Sciatic nerve (tissue), 2 donors: ENCODE measurements around the gene P2RX3. TPM values are rescaled to one million over a fixed set of nuclear protein-coding genes. Genes with fewer than 3 reads are reported as not detected.
"Not testable (repeated sequence)": the region's sequence is repeated elsewhere in the genome, so short reads cannot be mapped to it uniquely, and the experiment has no call there.

ENCODE experiments used
- ATAC-seq: fragments of 200-7000 bp; cut with Tn5 transposase; one replicate; pipeline ENCODE4 v1.9.1; 2020; ENCODE audit warnings: mild to moderate bottlenecking, moderate library complexity
- DNase-seq: peaks from one replicate; pipeline ENCODE4 v3.0.0-alpha.2; 2020; ENCODE audit warnings: low spot score
- intact Hi-C: fragments of 100-400 bp; cut with DNase I; formaldehyde crosslinking; loops from one replicate; pipeline ENCODE4 v1.14.2; 2022
- total RNA-seq: library from RNA; stranded (reverse); fragmentation: NEBNext Ultra II Directional; extraction: Animal tissue kit (Norgen Biotek cat#: 25700); gene quantifications from one replicate; pipeline ENCODE4 v1.2.1, GENCODE V29; 2021
- donor health status: DM: no; HTN: no; CAD: no.
- donor health status: DM: no; HTN: no; CAD: no.

Gene P2RX3
- total RNA-seq, 1 donor from 2014 or later, result not detected

DNA sequence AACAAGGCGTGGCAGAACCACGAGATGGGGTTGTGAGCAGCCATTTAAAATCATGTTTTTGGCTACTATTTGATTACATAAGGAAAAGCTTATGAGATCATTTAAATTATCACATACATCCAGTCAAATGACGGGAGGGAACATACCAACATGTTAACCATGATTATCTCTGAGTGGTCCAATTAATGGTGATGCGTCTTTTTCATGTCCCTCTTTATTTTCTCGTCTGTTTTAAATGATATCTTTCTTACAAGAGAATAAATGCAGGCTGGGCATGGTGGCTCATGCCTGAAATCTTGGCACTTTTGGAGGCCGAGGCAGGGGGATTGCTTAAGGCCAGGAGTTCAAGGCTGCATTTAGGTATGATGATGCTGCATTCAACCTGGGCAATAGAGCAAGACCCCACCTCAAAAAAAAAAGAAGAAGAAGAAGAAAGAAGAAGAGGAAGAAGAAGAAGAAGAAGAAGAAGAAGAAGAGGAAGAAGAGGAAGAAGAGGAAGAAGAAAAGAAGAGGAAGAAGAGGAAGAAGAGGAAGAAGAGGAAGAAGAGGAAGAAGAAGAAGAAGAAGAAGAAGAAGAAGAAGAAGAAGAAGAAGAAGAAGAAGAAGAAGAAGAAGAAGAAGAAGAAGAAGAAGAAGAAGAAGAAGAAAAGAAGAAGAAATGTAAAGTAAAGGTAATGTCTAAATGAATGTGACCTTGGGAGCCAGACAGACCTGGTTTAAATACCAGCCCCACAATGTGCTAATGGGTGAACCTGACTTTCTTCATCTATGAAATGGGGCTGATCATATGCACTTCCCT, 65.0 kb downstream of the P2RX3 start:
- ATAC-seq, intact Hi-C loops, DNase-seq: not testable (repeated sequence)

DNA sequence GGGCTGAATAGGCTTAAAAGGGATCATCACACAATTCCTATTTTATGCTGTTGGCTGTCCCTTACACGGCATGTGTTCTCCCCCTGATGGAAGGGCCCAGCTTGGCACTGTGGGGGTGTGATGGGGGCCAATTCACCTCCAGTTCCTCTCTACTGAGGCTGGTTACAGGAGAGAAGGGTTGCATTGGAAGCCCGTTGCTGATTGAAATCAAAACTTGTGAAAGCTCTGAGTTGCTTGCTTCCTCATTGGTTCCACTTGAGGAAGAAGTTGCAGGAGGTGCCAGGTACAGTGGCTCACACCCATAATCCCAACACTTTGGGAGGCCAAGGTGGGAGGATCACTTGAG, 65.6 kb downstream of the P2RX3 start:
- intact Hi-C loops, result no loop called here
- DNase-seq, result no peak
- ATAC-seq, result no peak

DNA sequence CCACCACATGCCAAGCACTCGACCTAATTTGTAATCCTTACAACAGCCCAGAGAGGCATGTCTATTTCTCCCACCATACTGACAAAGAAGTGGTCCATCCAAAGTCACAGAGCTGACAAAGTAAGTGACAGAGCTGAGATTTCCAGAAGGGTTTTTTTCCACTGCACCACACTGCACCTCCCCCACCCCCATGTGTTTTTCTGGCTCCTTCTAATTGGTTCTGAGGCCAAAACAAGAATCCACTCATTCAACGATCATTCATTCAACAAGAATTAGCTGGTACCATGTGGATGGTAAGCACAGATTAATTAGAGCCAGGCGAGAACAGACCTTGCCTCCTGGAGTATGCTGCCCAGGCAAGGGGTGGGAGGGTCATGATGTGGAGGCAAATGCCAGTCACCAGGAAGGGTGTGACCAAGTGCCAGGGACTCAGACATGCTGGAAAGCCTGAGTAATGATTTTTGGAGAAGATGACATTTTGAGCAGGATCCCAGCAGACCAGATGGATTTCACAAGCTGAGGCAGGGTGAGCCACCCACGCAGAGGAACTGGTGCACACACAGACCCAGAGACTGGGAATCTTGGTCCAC, 67.2 kb downstream of the P2RX3 start:
- intact Hi-C loops, result no loop called here
- DNase-seq (no peak), ATAC-seq (no peak)

DNA sequence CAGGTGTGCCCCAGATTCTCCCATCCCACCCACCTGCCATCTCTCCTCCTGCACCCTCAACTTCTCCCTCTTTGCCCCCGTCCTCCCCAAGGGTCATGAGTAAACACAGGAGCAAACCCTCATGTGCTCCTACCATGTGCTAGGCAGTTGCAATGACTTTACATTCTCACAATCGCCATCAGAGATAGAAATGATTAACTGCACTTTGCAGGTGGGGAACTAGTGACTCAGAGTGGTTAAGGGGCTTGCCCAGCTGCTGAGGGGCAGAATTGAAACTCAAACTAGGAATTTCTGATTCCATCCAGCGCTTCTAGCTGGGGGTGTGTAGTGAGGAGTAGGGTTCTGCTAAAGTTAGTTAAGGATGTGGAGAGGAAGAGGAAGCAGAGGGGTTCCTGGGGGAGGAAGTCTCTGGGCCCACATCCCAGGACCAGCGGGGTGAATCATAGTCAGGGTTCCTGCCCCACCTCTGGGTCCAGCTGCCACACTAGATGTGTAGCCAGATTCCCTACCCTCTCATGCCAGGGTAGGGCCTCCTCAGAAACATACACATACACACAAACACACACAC, 68.3 kb downstream of the P2RX3 start:
- DNase-seq (no peak), ATAC-seq (peak; percentile 46)
- intact Hi-C loops, result no loop called here

DNA sequence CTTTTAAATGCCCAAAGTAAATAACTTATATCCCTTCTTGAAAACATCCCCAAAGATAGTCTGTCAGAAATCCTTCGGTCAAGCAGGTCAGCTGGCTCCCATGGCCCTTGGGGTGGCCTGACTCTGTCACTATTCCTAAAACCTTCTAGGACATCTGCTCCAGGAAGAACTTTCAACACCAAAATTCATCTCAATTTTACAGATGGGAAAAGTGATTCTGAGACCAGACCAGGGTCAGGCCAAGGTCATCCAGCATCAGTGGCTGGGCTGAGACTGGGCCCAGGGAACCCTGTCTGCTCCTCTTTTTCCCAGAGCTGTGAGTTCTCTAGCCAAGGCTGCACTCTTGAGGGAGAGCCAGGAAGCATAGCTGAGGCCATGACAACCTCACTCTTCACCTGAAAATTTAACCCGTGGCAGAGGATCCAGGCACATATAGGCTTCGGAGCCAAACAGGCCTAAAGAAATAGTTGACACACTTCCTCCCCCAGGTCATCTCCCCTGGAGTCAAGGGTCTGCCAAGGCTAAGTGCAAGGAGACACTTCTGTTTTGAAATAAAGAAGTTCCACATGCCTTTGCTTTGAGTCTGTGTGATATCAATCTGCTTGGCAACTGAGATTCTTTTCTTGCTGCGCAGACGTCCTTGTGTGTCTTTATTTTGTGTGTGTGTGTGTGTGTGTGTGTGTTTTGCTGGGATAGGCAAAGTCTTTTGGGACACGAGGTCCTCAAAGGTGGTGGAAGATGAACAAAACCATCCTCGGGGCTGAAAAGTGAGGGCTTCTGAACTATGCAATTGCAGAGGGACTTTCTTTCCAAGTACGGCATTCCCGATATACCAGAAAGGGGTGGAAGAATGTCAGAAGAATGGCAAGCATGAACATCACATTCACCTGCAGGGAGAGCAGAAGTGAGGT, 69.1 kb downstream of the P2RX3 start:
- intact Hi-C loops, result no loop called here
- ATAC-seq (peak; percentile 56), DNase-seq (no peak)

DNA sequence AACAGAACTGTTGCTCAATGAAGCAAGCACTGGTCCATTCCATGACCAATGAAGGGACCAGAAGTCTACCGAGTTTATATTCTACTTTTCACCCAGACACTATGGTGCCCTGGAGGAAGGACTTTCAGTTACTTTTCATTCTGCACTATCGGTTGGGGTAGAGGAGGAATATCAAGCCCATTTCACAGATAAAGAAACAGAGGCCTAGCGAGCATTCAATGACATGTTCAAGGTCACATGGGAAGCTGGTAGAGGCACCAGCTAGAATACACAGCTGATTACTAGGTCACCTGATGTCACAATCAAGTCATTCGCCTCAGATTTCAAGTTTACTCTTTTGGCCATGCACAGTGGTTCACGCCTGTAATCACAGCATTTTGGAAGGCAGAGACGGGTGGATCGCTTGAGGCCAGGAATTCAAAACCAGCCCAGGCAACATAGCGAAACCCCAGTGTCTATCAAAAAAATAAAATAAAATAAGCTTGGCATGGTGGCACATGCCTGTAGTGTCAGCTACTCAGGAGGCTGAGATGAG, 69.9 kb downstream of the P2RX3 start:
- DNase-seq, result no peak
- ATAC-seq, result no peak
- intact Hi-C loops, result no loop called here

DNA sequence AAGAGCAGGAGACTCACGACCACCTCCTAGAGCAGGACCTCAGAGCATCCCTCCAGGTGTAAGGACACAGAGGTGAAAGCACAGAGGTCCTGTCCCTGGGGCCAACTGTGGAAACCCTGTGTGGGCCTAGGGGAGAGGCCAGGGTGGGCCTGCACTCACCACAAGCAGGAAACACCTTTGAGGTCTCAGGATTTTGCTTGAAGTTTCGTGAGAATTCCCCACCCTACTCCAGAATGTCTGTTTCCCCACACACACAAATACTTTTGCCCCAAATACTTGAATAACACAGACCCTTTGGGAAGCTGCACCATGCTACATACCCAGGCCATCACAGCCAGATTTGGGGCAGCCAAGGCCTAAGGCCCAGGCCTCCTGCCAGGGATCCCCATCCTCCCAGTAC, 70.6 kb downstream of the P2RX3 start:
- DNase-seq, result no peak
- ATAC-seq, result no peak

DNA sequence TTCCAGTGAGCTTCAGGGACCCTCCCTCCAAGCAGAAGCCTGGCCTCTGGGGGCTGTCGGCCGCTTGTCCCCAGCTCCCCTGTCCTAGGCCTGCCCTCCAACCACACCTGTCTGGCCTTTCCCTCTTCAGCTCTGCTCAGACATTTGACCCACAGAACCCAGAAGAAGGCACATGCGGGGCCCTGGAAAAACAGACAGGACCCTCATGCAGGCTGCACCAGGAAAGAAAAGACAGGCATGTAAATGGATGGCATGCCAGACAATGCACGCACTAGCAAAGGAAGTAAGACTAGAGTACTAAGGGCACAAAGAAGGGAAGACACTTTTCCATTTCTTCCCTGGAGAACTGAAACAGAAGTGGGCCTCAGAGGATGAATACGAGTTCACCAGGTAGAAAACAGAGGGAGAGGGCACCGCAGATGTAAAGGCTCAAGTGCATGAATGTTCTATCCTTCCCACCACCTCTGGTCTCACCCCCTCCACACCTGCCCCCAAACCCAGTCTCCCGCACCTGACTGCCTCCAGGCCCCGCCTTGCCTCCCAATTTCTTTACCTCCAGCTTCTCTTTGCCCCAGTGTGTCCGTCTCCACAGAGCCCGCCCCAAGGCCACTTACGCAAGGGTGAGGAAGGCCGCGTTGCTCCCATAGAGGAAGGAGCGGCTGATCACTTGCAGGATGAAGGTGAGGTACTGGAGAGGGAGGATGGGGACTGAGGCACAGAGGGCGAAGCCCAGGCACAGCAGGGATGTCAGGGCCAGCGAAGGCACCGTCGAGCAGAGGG, 71.4 kb downstream of the P2RX3 start:
- intact Hi-C loops, result no loop called here
- ATAC-seq (no peak), DNase-seq (no peak)

More for the DNA sequence above, 70.6 kb downstream of the P2RX3 start:
- intact Hi-C loops, result no loop called here

DNA sequence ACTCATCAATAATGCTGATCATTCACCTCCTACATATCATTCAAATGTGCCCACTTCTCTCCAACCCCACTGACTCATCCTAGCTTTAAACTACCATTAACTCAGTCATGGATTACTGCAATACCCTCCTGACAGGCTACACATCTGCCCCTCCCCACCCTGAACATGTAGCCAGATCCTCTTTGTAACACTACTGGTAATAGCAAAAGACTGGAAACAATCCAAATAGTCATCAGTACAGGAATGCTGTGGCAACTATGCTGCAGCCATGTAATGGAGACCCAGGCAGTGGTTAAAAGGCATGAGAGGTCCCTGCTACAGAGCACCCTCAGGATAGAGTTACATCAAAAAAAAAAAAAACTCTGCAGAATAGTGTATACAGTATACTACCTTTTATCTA, 72.1 kb downstream of the P2RX3 start:
- DNase-seq (no peak), ATAC-seq (no peak)
- intact Hi-C loops, result no loop called here

DNA sequence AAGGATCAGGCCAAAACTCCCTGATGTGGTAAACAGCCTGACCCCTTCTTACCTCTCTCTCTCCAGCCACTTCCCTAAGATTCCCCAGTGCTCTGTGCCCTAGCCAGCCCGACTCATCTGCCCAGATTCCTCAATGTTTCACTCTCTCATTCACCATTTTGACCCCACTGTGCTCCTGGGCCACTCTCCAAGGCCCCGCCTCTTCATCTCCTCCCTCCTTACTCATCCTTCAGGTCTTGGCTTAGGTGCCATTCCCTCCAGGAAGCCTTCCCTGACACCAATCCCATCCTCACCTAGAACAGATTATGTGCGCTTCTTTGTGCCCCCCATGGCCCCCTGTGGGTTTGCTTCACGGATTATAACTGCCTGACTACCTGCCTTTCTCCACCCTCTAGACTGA, 75.5 kb downstream of the P2RX3 start:
- intact Hi-C loops, result loop anchor here (1.0 kb wide), 1 partner anchor 37 kb away; no protein-coding TSS in a partner anchor
- ATAC-seq (no peak), DNase-seq (no peak)

DNA sequence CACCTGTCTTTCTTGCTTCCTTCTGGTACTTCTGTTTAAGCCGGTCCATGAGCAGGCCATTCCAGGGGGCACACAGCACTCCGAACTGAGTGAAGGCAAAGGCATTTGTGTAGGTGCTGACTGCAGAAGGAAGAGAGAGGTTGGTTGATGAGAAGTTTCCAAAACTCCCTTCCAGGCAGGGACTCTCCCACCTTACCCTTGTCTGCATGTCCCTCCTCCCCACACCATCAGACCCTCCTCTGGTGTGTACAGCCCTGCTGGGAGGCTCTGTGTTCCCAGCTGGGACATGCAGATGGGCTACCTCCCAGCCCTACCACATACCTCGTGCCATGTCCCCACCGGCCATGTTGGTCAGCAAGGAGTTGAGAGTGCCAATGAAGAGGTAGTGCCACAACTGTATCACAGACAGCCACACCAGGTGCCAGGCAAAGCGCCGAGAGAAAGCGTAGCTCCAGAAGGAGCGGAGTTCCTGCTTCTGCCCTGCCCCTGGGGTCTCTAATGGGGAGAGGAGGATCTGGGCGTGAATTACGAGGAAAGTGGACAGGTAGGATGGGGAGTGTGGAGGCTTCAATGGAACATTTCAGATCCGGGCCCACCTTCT, 76.6 kb downstream of the P2RX3 start:
- intact Hi-C loops, result loop anchor here (1.0 kb wide), 1 partner anchor 38 kb away; no protein-coding TSS in a partner anchor
- ATAC-seq (no peak), DNase-seq (no peak)

DNA sequence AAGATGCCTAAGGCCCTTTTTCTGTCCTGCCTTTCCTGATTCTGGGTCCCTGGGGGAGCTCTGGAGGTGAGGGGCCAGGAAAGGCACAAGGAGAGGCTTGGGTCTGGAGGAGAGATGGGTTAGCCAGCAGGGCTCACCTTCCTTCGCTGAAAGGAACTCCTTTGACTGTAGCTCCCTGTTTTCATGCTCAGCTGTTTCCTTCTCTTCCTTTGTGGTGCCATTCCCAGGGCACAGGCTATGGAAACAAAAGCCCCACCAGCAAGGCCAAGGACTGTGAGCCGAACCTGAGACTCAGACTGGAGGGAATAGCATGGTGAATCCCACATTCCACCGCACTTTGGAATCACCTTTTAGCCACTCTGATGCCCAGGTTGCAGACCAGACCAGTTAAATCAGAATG, 78.3 kb downstream of the P2RX3 start:
- ATAC-seq, result no peak
- no peak for DNase-seq
- intact Hi-C loops, result no loop called here

DNA sequence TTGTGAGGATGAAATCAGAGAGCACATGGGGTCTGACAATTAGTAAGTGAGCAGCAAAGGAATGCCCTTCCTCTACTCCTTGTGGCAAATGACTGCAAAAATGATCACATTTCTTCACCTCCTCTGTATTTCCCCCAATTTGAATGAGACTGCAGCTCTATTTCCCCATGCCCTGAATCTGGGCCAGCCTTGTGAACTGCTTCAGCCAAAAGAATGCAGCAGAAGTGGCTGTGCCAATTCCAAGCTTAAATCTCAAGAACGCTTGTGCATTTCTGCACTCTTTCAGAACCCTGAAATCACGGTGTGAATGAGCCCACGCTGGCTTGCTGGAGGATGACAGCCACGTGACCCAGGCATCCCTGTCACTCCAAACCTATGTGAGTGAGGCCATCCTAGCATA, 78.9 kb downstream of the P2RX3 start:
- peak; percentile 58 for ATAC-seq

DNA sequence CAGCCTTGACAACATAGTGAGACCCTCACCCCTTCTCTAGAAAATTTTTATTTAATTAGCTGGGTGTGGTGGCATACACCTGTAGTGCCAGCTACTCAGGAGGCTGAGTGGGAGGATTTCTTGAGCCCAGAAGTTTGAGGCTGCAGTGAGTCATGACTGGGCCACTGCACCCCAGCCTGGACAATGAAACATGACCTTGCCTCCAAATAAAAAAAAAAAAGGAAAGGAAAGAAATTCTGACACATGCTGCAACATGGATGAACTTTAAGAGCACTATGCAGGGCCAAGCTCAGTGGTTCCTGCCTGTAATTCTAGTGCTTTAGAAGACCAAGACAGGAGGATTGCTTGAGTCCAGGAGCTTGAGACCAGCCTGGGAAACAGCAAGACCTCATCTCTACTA, 80.0 kb downstream of the P2RX3 start:
- DNase-seq, result no peak
- no peak for ATAC-seq
- intact Hi-C loops, result no loop called here

More for the DNA sequence above, 78.9 kb downstream of the P2RX3 start:
- intact Hi-C loops, result no loop called here
- no peak for DNase-seq

DNA sequence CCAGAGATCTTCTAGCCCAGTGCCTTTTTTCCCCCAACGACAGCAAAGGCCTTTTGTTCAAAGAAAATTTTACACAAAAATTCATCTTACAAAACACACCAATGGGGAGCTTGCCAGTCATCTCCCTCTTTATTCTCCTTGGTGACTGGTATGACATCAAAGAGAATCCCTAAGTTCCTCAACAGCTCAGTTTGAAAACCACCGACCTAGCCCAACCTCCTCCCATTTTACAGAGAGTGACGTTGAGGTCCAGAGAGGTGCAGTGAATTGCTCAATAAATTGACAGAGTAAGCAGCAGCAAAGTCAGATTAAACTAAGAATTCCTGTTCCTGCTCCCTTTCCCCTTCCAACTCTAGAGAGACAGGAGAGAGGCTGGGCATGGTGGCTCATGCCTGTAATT, 81.0 kb downstream of the P2RX3 start:
- DNase-seq (no peak), ATAC-seq (no peak)
- intact Hi-C loops, result no loop called here

DNA sequence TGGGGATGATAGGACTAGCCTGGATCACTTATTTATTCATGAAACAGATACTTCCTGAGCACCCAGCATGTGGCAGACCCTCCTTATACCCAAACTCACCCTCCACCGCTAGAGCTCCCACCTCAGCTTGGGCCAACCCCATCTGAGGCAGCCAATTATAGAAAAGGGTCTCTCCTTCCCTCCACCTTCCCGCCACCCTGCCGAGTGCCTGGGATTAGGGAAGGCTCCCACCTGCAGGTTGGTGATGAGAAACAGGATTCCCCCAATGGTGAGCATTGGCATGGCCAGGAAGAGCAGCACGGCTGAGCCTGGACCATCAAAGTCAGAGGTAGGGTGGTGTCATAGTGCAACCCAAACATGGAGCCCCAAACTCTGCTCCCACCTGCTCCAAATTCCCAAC, 82.9 kb downstream of the P2RX3 start:
- ATAC-seq (no peak), DNase-seq (no peak)
- intact Hi-C loops, result no loop called here

DNA sequence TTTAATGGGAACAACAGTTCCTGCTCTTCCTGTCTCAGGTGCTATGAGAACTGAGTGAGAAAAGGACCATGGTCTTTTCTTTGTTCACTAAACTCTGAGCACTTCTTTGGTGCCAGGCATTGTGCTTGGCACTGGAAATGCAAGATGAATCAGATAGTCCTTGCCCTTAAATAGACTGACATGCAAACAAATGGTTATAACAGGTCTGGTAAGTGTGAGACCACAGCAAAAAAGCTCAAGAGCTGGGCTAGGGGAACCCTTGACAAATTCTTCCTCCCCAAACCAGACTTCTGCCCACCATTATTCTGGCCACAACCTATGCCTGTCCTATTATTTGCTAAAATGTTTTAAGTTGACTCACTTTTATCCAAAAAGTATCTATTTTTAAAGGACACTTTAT, 83.7 kb downstream of the P2RX3 start:
- ATAC-seq (no peak), DNase-seq (no peak)
- intact Hi-C loops, result no loop called here
